B cell (primary cell): ENCODE results near the gene KPNA3. TPM values are rescaled to one million over a fixed set of nuclear protein-coding genes. Genes with fewer than 3 reads are reported as not detected.

Experiments
- ATAC-seq: fragments of 200-7000 bp; cut with Tn5 transposase; one replicate; pipeline ENCODE4 v1.10.0; 2021; ENCODE audit warnings: low read depth, mild to moderate bottlenecking, moderate number of reproducible peaks, moderate library complexity
- CTCF ChIA-PET: fragments of 350-600 bp; sonication (Branson Sonifier 250); formaldehyde crosslinking; loops from one replicate; lab custom pipeline; 2021; ENCODE audit warnings: antibody characterized with exemption, inconsistent platforms; lab: Charles Lee
- POLR2A ChIA-PET: fragments of 350-600 bp; sonication (Branson Sonifier 250); formaldehyde crosslinking; loops from one replicate; lab custom pipeline; 2021; ENCODE audit warnings: antibody characterized with exemption; lab: Charles Lee
- DNase-seq: peaks from one replicate; pipeline ENCODE4 v3.0.0; 2013
- H2AFZ ChIP-seq: 2 replicates; pipeline ENCODE4 v1.6.1; 2012; ENCODE audit warnings: mild to moderate bottlenecking, low read depth, low read length; ENCODE audit not compliant: insufficient read depth, poor library complexity, severe bottlenecking
- H3K27ac ChIP-seq, 2 donors: 1 replicate in 1 of 2; 2 replicates in 1 of 2; pipeline ENCODE4 v1.5.1; 2012 to 2013; ENCODE audit warnings: low read length in 2 of 2, mild to moderate bottlenecking in 2 of 2, moderate library complexity in 1 of 2
- H3K27me3 ChIP-seq, 4 experiments: fragments of 200-600 bp in 1 of 4; sonication (generic) in 1 of 4; replicated peaks in 1 of 4; 1 replicate in 2 of 4; 2 replicates in 2 of 4; pipeline versions ENCODE4 v1.6.1 to v1.7.0; 2013 to 2016; ENCODE audit warnings: low read length in 3 of 4, mild to moderate bottlenecking in 2 of 4, mixed read lengths in 1 of 4, moderate library complexity in 1 of 4; ENCODE audit not compliant: insufficient read depth in 4 of 4, control insufficient read depth in 3 of 4; ENCODE audit errors: control extremely low read depth in 1 of 4
- H3K36me3 ChIP-seq, 2 experiments: replicated peaks in 1 of 2; 1 replicate in 1 of 2; 2 replicates in 1 of 2; pipeline versions ENCODE4 v1.6.1 to v1.7.1; 2013; ENCODE audit warnings: low read length in 1 of 2; ENCODE audit not compliant: insufficient read depth in 2 of 2, control insufficient read depth in 1 of 2; ENCODE audit errors: control extremely low read depth in 1 of 2, extremely low read depth in 1 of 2
- H3K4me1 ChIP-seq, 2 donors: fragments of 200-600 bp in 1 of 2; sonication (generic) in 1 of 2; 1 replicate in 1 of 2; 2 replicates in 1 of 2; pipeline versions ENCODE4 v1.5.1 to v1.6.1; 2013 to 2017; ENCODE audit warnings: low read length in 2 of 2; ENCODE audit not compliant: control insufficient read depth in 2 of 2, insufficient read depth in 2 of 2
- H3K4me2 ChIP-seq: replicated peaks from 2 replicates; pipeline ENCODE3; 2012; ENCODE audit warnings: mild to moderate bottlenecking, low read depth, low read length; ENCODE audit not compliant: poor library complexity, severe bottlenecking
- H3K4me3 ChIP-seq, 5 experiments: fragments of 200-600 bp in 1 of 5; sonication (generic) in 1 of 5; 1 replicate in 3 of 5; 2 replicates in 2 of 5; pipeline versions ENCODE4 v1.5.1 to v1.7.0; 2011 to 2016; ENCODE audit warnings: low read length in 4 of 5, mild to moderate bottlenecking in 4 of 5, low read depth in 2 of 5, control low read depth in 1 of 5, moderate library complexity in 1 of 5; ENCODE audit not compliant: insufficient read depth in 1 of 5; ENCODE audit errors: control extremely low read depth in 1 of 5, extremely low read depth in 1 of 5
- H3K79me2 ChIP-seq: fragments of 200-600 bp; sonication (generic); one replicate; pipeline ENCODE4 v1.6.0; 2016; ENCODE audit warnings: low read length; ENCODE audit not compliant: control insufficient read depth, insufficient read depth
- H3K9ac ChIP-seq: fragments of 200-600 bp; sonication (generic); 2 replicates; pipeline ENCODE4 v1.6.1; 2017; ENCODE audit warnings: mild to moderate bottlenecking, low read length, moderate library complexity
- H3K9me3 ChIP-seq, 3 donors: one replicate each; pipeline versions ENCODE4 v1.6.1 to v1.7.1; 2013; ENCODE audit warnings: low read length in 2 of 3; ENCODE audit not compliant: control insufficient read depth in 2 of 3, insufficient read depth in 1 of 3; ENCODE audit errors: control extremely low read depth in 1 of 3
- H4K20me1 ChIP-seq: 2 replicates; pipeline ENCODE4 v1.6.0; 2012; ENCODE audit warnings: mild to moderate bottlenecking, low read length; ENCODE audit not compliant: insufficient read depth, control insufficient read depth, poor library complexity, severe bottlenecking
- H3K27ac Mint-ChIP-seq: one replicate; pipeline ENCODE4 v1.8.0; 2021; ENCODE audit warnings: mixed read lengths
- H3K27me3 Mint-ChIP-seq: one replicate; pipeline ENCODE4 v1.8.0; 2021; ENCODE audit warnings: mixed read lengths
- H3K4me1 Mint-ChIP-seq: one replicate; pipeline ENCODE4 v1.8.0; 2021; ENCODE audit warnings: mixed read lengths
- H3K4me3 Mint-ChIP-seq: one replicate; pipeline ENCODE4 v1.8.0; 2021; ENCODE audit warnings: mixed read lengths
- H3K9me3 Mint-ChIP-seq: one replicate; pipeline ENCODE4 v1.8.0; 2022; ENCODE audit warnings: mixed read lengths; ENCODE audit not compliant: insufficient read depth
- CTCF ChIP-seq: fragments of 200-600 bp; IDR thresholded peaks from one replicate; pipeline ENCODE4 v1.8.0; 2022; ENCODE audit warnings: antibody characterized with exemption, mild to moderate bottlenecking
- EZH2 ChIP-seq: IDR thresholded peaks from 2 replicates; pipeline ENCODE4 v1.6.1; 2012; ENCODE audit warnings: borderline replicate concordance, low read depth, mild to moderate bottlenecking, moderate library complexity, low read length; ENCODE audit not compliant: insufficient read depth, poor library complexity, severe bottlenecking
- WGBS: methylation state at CpG from one replicate; pipeline ENCODE4 v1.1.5; 2013; ENCODE audit warnings: missing lambda C conversion rate; ENCODE audit not compliant: insufficient coverage; 5-methylcytosine and 5-hydroxymethylcytosine counted together
- intact Hi-C: fragments of 100-400 bp; cut with micrococcal nuclease; formaldehyde crosslinking; loops from one replicate; pipeline ENCODE4 v1.10.0; 2022
- polyA plus RNA-seq: library from polyadenylated mRNA; depleted of rRNA; stranded (reverse); fragments of >200 nt; gene quantifications from 2 replicates; pipeline ENCODE4 v1.2.3, GENCODE V29; 2012
- total RNA-seq, 2 donors: library from RNA; stranded (reverse); fragments of 120-200 nt in 1 of 2; gene quantifications; 1 replicate in 1 of 2; 2 replicates in 1 of 2; pipeline versions ENCODE4 v1.2.3 to v1.2.4, GENCODE V29; 2013 to 2022

Gene KPNA3
- total and polyA plus RNA-seq, 2 donors (not counting 1 experiment from before 2014, with no cell fraction given): 7.8 to 19.7 TPM

DNA sequence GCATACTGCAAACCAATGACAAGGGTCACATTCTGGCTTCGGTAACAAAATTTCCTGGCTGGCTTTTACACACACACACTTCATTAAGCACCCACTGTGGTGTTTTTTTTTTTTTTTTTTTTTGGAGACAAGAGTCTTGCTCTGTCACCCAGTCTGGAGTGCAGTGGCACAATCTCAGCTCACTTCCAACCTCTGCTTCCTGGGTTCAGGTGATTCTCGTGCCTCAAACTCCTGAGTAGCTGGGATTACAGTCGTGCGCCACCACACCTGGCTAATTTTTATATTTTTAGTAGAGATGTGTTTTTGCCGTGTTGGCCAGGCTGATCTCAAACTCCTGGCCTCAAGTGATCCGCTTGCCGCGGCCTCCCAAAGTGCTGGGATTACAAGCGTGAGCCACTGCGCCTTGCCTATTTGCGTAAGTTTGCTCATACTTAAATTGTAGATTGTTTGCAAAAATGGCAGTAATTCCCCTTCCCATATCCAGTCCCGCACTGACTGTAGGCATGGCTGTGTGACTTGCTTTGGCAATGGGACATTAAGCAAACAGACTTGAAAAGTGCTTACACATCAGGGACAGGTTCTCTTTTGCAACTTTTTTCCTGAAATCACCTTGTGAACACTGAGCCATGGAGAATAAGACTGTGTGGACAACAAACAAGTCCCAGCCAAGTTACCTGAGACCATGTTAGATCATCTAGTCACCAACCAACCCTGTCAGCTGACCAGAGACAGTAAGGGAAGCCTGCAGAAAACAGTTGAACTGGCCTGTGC is 59.1 kb downstream of the KPNA3 start:
- no peak overlapping the region for H3K4me3 ChIP-seq
- H3K27ac Mint-ChIP-seq: no peak overlapping the region
- no peak overlapping the region for H3K27ac ChIP-seq
- no peaks in the 10 kb centered on the region for H3K79me2 ChIP-seq
- CTCF ChIA-PET: interaction anchor here (0.7 kb wide), 1 partner anchor 994 kb away, joined by 3 read pairs; no protein-coding TSS in a partner anchor
- H3K9ac ChIP-seq: no peak overlapping the region
- no peaks in the 10 kb centered on the region for H3K4me1 Mint-ChIP-seq
- no peaks in the 10 kb centered on the region for H3K27me3 Mint-ChIP-seq
- ATAC-seq (no peak), DNase-seq (no peak)
- no peaks in the 10 kb centered on the region for H3K4me1 ChIP-seq
- POLR2A ChIA-PET: no interaction called here
- intact Hi-C loops: no loop called here
- H2AFZ ChIP-seq: no peak overlapping the region
- H3K4me3 Mint-ChIP-seq: no peak overlapping the region
- H3K4me2 ChIP-seq: no peak overlapping the region
- H3K9me3 ChIP-seq: no peaks in the 10 kb centered on the region
- H4K20me1 ChIP-seq: no peaks in the 10 kb centered on the region
- TF ChIP-seq EZH2 (no peak), CTCF (no peak)
- H3K27me3 ChIP-seq: no peaks in the 10 kb centered on the region
- H3K36me3 ChIP-seq: peaks cover 2 to 6% of the 10 kb centered on the region in 2 experiments
- H3K9me3 Mint-ChIP-seq: no peaks in the 10 kb centered on the region
- 100% methylated on average over 1 of the region's 12 CpGs for WGBS

DNA sequence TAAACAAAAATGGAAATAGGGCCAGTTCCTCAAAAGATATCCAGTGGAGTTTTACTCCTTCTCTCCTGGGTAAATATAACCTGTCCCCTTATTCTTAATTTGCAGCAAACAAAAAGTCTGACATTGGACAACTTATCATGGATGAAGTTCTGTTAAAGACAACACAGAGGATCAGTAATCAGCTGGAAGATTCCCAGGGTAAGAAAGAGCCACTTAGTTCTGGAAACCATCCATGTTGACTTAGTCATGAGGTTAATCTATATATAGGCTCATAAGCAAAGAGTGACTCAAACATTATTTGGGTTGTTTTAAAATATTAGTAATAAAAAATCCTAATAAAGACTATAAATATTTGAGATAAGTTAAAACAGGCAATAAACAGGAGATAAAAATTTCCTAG is 60.7 kb downstream of the KPNA3 start:
- Histone ChIP-seq H3K36me3 (peaks cover 2 to 6% of the 10 kb centered on the region in 2 experiments), H3K9ac (no peak overlapping the region), H3K27me3 (no peaks in the 10 kb centered on the region), H3K4me1 (no peaks in the 10 kb centered on the region), H3K4me2 (no peak overlapping the region), H3K27ac (no peak overlapping the region), H2AFZ (no peak overlapping the region), H3K9me3 (no peaks in the 10 kb centered on the region), H3K4me3 (no peak overlapping the region), H3K79me2 (no peaks in the 10 kb centered on the region), H4K20me1 (no peaks in the 10 kb centered on the region)
- no peak overlapping the region for H3K27ac Mint-ChIP-seq
- TF ChIP-seq EZH2 (no peak), CTCF (no peak)
- H3K9me3 Mint-ChIP-seq: no peaks in the 10 kb centered on the region
- DNase-seq (no peak), ATAC-seq (no peak)
- H3K4me1 Mint-ChIP-seq: no peaks in the 10 kb centered on the region
- intact Hi-C loops: no loop called here
- ChIA-PET POLR2A (no interaction called here), CTCF (interaction anchor here (0.6 kb wide), 1 partner anchor 35 kb away, joined by 6 read pairs; no protein-coding TSS in a partner anchor)
- H3K27me3 Mint-ChIP-seq: no peaks in the 10 kb centered on the region
- no peak overlapping the region for H3K4me3 Mint-ChIP-seq
